NT2/D1 (cell line): ENCODE results near the gene NEK10.

Experiments used
- DNase-seq: peaks from one replicate; pipeline ENCODE4 v3.0.0-alpha.2; 2011; ENCODE audit warnings: low read depth, low spot score
- H3K27me3 ChIP-seq: 2 replicates; pipeline ENCODE4 v1.6.0; 2011; ENCODE audit warnings: mild to moderate bottlenecking; ENCODE audit not compliant: insufficient read length, insufficient read depth
- H3K36me3 ChIP-seq: 2 replicates; pipeline ENCODE4 v1.6.1; 2011; ENCODE audit warnings: mild to moderate bottlenecking, low read length, mixed read lengths; ENCODE audit not compliant: insufficient read depth, insufficient read length
- H3K4me1 ChIP-seq: 2 replicates; pipeline ENCODE4 v1.5.1; 2011; ENCODE audit not compliant: insufficient read depth, insufficient read length
- H3K4me3 ChIP-seq: 2 replicates; pipeline ENCODE4 v1.5.1; 2011; ENCODE audit warnings: low read depth; ENCODE audit not compliant: insufficient read length
- H3K9ac ChIP-seq: 2 replicates; pipeline ENCODE4 v1.6.0; 2011; ENCODE audit warnings: low read depth; ENCODE audit not compliant: insufficient read length
- H3K9me3 ChIP-seq: 2 replicates; pipeline ENCODE4 v1.5.1; 2011; ENCODE audit warnings: mild to moderate bottlenecking, low read length; ENCODE audit not compliant: insufficient read depth
- SUZ12 ChIP-seq: IDR thresholded peaks from 2 replicates; pipeline ENCODE4 v1.6.1; 2011; ENCODE audit not compliant: insufficient read length, insufficient read depth; ENCODE audit errors: extremely low read depth
- YY1 ChIP-seq: IDR thresholded peaks from 2 replicates; pipeline ENCODE4 v1.6.1; 2011; ENCODE audit not compliant: insufficient read length, insufficient read depth
- ZNF274 ChIP-seq: IDR thresholded peaks from 2 replicates; pipeline ENCODE4 v1.6.1; 2011; ENCODE audit warnings: mild to moderate bottlenecking, low read depth, low read length

Gene NEK10

DNA sequence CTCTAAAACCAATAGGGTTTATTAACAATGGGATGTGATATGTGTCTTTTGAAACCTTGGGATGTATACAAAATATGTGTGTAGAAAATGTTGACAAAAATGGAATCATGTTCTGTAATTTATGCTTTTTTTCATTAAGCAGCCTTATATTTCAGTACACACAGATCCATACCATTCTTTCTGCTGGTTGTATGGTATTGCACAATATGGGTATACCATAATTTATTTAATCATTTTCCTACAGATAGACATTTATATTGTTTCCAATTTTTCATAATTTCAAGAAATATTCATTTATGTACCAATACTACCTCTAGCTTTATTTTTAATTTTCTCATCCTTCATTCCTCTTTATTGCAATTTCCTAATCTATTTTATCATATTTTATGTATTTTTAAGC is 83.5 kb downstream of the NEK10 start:
- no peak for DNase-seq
- Histone ChIP-seq H3K4me1 (no peaks in the 10 kb centered on the region), H3K4me3 (no peak overlapping the region), H3K9me3 (no peaks in the 10 kb centered on the region), H3K9ac (no peak overlapping the region), H3K27me3 (no peaks in the 10 kb centered on the region), H3K36me3 (no peaks in the 10 kb centered on the region)
- no peak for TF ChIP-seq SUZ12
- no peak for TF ChIP-seq YY1
- no peak for TF ChIP-seq ZNF274

DNA sequence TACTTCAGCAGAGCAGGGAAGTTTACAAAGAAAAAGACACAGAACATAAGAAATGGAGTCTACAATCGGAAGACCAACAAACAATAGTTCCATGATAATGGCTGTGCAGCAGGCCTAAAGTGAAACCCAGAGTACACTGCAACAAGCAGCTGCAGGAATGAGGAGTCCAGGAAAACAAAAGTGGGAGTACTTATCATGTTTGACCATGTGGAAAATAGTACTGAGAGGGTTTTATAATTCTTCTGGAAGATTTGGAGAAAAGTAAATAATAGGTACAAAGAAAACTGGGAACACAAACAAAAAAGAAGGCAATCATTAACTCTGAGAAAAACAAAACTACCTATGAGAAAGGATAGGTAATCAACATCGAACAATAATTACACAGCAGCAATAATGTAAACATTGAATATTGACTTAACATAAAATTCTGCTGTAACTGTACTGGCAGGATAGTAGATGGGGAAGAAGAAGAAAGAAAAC is 87.5 kb downstream of the NEK10 start:
- Histone ChIP-seq H3K9ac (no peak overlapping the region), H3K36me3 (no peaks in the 10 kb centered on the region), H3K27me3 (no peaks in the 10 kb centered on the region), H3K9me3 (no peaks in the 10 kb centered on the region), H3K4me1 (no peaks in the 10 kb centered on the region), H3K4me3 (no peak overlapping the region)
- no peak for DNase-seq
- TF ChIP-seq ZNF274 (no peak), YY1 (no peak)

DNA sequence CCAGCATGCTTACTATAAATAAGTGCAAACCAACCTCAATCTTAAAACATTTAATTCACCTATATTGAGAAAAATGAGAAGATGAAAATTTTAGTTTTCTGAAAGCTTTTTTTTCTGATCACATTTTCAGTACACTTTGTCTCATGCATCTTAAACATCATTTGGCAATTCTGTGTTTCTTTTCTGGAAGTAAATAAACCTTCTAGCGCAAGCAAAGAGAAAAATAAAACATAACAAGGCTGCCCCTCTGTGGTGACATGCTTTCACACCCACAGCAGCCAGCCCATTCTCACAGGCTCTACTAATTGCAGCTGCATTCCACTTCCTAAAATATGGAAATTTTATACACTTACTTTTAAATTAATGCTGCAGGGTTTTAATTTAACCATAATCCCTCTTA is 90.1 kb downstream of the NEK10 start:
- no peak overlapping the region for H3K9ac ChIP-seq
- no peaks in the 10 kb centered on the region for H3K27me3 ChIP-seq
- no peak for DNase-seq
- no peaks in the 10 kb centered on the region for H3K9me3 ChIP-seq
- no peaks in the 10 kb centered on the region for H3K36me3 ChIP-seq
- H3K4me1 ChIP-seq: no peaks in the 10 kb centered on the region
- no peak for TF ChIP-seq ZNF274
- no peak for TF ChIP-seq YY1
- TF ChIP-seq SUZ12: no peak
- no peak overlapping the region for H3K4me3 ChIP-seq

GRCh38 chr3:27278383-27279055 is 90.7 kb downstream of the NEK10 start:
- no peak for DNase-seq
- Histone ChIP-seq H3K36me3 (no peaks in the 10 kb centered on the region), H3K27me3 (no peaks in the 10 kb centered on the region), H3K9ac (no peak overlapping the region), H3K9me3 (no peaks in the 10 kb centered on the region), H3K4me1 (no peaks in the 10 kb centered on the region), H3K4me3 (no peak overlapping the region)
- no peak for TF ChIP-seq ZNF274
- no peak for TF ChIP-seq YY1
- no peak for TF ChIP-seq SUZ12

- Histone ChIP-seq H3K27me3 (no peaks in the 10 kb centered on the region), H3K4me1 (no peaks in the 10 kb centered on the region), H3K4me3 (no peak overlapping the region), H3K9me3 (no peaks in the 10 kb centered on the region), H3K36me3 (no peaks in the 10 kb centered on the region), H3K9ac (no peak overlapping the region)
- no peak for TF ChIP-seq SUZ12
- TF ChIP-seq YY1: no peak
- no peak for TF ChIP-seq ZNF274
- no peak for DNase-seq
Observed at GRCh38 chr3:27275441-27275990, 93.7 kb downstream of the NEK10 start.

GRCh38 chr3:27271890-27272289 is 97.3 kb downstream of the NEK10 start:
- Histone ChIP-seq H3K9me3 (no peaks in the 10 kb centered on the region), H3K9ac (no peak overlapping the region), H3K4me1 (no peaks in the 10 kb centered on the region), H3K27me3 (no peaks in the 10 kb centered on the region), H3K36me3 (no peaks in the 10 kb centered on the region), H3K4me3 (no peak overlapping the region)
- no peak for DNase-seq
- no peak for TF ChIP-seq ZNF274
- no peak for TF ChIP-seq SUZ12
- TF ChIP-seq YY1: no peak

DNA sequence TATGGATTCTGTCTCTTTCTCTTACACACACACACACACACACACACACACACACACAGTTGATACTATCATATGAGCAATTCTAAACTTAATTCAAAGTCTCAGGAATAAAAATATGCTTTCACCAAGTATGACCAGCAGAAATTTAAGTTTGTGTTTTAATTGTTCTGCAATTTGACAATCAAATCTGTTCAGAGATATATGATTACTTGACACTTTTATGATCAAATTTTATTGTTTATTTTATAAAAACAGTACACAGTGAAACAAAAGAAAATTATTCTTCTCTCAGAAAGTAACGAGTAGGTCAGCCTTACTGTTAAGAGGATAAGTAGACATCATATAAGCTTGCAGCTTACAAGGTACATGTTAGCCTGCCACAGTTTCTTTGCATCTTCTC is 114.3 kb downstream of the NEK10 start:
- H3K4me1 ChIP-seq: no peaks in the 10 kb centered on the region
- H3K9ac ChIP-seq: no peak overlapping the region
- H3K36me3 ChIP-seq: no peaks in the 10 kb centered on the region
- DNase-seq: no peak
- no peaks in the 10 kb centered on the region for H3K9me3 ChIP-seq
- H3K4me3 ChIP-seq: no peak overlapping the region
- TF ChIP-seq SUZ12 (no peak), YY1 (no peak), ZNF274 (no peak)
- H3K27me3 ChIP-seq: no peaks in the 10 kb centered on the region
